ENCODE measurements around the gene CCT6B. TPM values are rescaled to one million over a fixed set of nuclear protein-coding genes. Genes with fewer than 3 reads are reported as not detected.

The CCT6B gene
- total and polyA plus RNA-seq, 12 donors = 2.1 to 14.3 (median 4.7) TPM

DNA sequence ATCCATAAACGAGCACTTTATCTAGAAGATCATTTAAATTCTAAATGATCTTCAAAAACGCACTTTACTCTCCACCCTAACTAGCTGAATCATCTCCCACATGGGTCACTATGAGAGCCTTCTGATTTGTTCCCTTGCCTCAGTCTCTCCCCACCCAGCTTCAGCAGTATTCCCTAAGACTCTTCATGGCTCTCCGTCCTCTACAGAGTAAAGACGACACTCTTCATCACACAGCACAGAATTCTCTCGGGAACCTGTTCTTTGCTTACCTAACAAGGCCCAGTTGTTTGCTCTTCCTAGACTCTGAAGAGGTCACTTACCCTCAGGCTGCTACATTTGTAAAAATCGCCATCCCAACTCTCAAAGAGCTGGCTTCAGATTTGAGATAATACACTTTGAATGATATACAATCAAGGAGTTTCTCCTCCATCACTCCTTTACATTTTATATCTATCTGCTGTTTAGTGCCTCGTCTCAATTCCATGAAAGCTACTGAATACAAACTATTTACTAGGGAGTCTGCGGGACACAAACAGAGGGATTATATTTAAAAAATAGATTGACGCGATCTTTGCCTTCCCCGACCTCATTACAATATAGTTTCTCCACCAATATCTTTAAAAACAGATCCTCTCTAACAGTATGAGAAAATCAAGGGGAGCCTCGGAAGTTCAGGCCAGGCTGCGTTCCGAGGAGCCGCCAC lies 18.5 kb upstream of the CCT6B start:
- H3K4me1 ChIP-seq (replicated peaks in 1 of 2) = peaks cover 18% of the 10 kb centered on the region in 2 donors
- no peaks in the 10 kb centered on the region for H3K27me3 ChIP-seq
- peak overlapping the region in 3 of 4 donors; percentile 76 to 86 (median 81) for H3K4me3 ChIP-seq
- TF ChIP-seq CTCF (IDR thresholded peaks at IDR 0.05) (no peak), POLR2A (IDR thresholded peaks at IDR 0.05) (no peak)
- intact Hi-C loops (cut with DNase I) = loop anchor here in 1 of 2 donors (10.0 kb wide), 1 partner anchor 85 kb away; the partner anchor contains the start of gene RFFL
- no peaks in the 10 kb centered on the region for H3K9me3 ChIP-seq (replicated peaks in 1 of 3)
- WGBS, 4 donors = 21 to 27% (median 21%) methylated on average over 11 to 15 of the region's 15 CpGs
- H3K27ac ChIP-seq = peak overlapping the region; percentile 86 to 99 (median 99)
- no peaks in the 10 kb centered on the region for H3K36me3 ChIP-seq (replicated peaks in 1 of 2)
- no peak for DNase-seq

- Histone ChIP-seq H3K9me3 (replicated peaks in 1 of 3) (no peaks in the 10 kb centered on the region), H3K27ac (no peak overlapping the region), H3K4me3 (no peak overlapping the region), H3K4me1 (replicated peaks in 1 of 2) (peaks cover 18% of the 10 kb centered on the region in 2 donors), H3K27me3 (no peaks in the 10 kb centered on the region), H3K36me3 (replicated peaks in 1 of 2) (no peaks in the 10 kb centered on the region)
- intact Hi-C loops (cut with DNase I) = no loop called here
- TF ChIP-seq CTCF (IDR thresholded peaks at IDR 0.05) (no peak), POLR2A (IDR thresholded peaks at IDR 0.05) (no peak)
- DNase-seq = no peak
- 90 to 95% (median 93%) methylated on average over 7 of the region's 7 CpGs for WGBS, 4 donors
Measured at GRCh38 chr17:34979153-34979552, 17.9 kb upstream of the CCT6B start.

DNA sequence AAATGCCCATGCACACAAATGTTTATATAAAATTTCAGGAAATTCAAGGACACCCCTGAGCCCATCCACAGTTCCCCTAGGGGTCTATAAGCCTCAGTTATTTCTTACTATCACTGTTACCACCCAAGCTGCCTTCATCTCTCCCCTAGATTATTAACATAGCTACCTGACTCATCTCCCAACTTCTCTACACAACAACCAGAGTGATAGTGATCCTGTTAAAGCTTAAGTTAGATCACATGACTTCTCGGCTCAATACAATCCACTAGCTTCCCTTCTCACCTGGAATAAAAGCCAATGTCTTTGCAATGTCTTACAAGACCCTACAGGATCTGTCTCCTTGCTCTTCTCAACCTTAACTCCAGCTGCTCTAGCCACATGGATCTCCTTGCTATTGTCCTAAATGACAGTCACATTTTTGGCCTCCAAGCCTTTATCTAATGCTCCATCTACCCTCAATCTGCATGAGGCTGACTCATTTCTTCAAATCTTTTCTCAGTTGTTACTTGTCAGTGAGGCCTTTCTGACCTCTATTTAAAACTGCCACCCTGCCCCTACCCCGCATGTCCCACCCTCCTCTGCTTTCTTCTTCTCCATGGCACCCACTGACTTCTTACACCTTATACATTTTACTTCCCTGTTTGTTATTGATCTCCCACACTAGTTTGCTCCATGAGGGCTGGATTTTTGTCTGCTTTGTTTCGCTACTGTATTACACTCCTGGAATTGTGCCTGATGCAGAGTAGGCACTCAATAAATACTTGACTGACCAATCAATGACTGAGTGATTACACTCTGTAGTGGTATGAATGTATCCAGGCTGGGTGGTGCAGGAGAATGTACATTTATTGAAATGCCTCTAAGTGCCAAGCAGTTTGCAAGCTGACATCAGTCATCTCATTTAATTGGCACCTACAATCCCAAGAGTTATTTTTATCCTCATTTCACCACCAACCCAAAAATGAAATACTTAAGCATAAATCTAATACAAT lies 13.8 kb upstream of the CCT6B start:
- no peaks in the 10 kb centered on the region for H3K9me3 ChIP-seq (replicated peaks in 1 of 3)
- H3K27ac ChIP-seq = no peak overlapping the region
- TF ChIP-seq CTCF (IDR thresholded peaks at IDR 0.05) (no peak), POLR2A (IDR thresholded peaks at IDR 0.05) (no peak)
- WGBS, 4 donors = 82 to 88% (median 85%) methylated on average over 3 of the region's 3 CpGs
- H3K4me1 ChIP-seq (replicated peaks in 1 of 2) = peaks cover 7% of the 10 kb centered on the region in 2 donors
- H3K27me3 ChIP-seq = no peaks in the 10 kb centered on the region
- no peak overlapping the region for H3K4me3 ChIP-seq
- intact Hi-C loops (cut with DNase I) = no loop called here
- H3K36me3 ChIP-seq (replicated peaks in 1 of 2) = no peaks in the 10 kb centered on the region
- DNase-seq = no peak

GRCh38 chr17:34974179-34974578 lies 12.9 kb upstream of the CCT6B start:
- no peak for TF ChIP-seq POLR2A (IDR thresholded peaks at IDR 0.05)
- no peak for TF ChIP-seq CTCF (IDR thresholded peaks at IDR 0.05)
- Histone ChIP-seq H3K4me1 (replicated peaks in 1 of 2) (no peaks in the 10 kb centered on the region), H3K9me3 (replicated peaks in 1 of 3) (no peaks in the 10 kb centered on the region), H3K36me3 (replicated peaks in 1 of 2) (no peaks in the 10 kb centered on the region), H3K27ac (no peak overlapping the region), H3K4me3 (no peak overlapping the region), H3K27me3 (no peaks in the 10 kb centered on the region)
- intact Hi-C loops (cut with DNase I) = no loop called here
- no peak for DNase-seq
- 19 to 55% (median 30%) methylated on average over 2 of the region's 2 CpGs for WGBS, 4 donors

All from adrenal gland (tissue), 12 donors.